Activated T-cell treated with anti-CD3 and anti-CD28 coated beads, Interleukin-2, amount 50 U/mL, for 24 hours (primary cell): ENCODE data around the gene NKIRAS2.

Experiments
- DNase-seq: peaks from one replicate; pipeline ENCODE4 v3.0.0-alpha.2; 2020
- H3K27ac Mint-ChIP-seq: 2 replicates; pipeline ENCODE4 v1.8.0; 2020; ENCODE audit warnings: mild to moderate bottlenecking, mixed read lengths
- H3K27me3 Mint-ChIP-seq: 2 replicates; pipeline ENCODE4 v1.8.0; 2020; ENCODE audit warnings: mixed read lengths
- H3K36me3 Mint-ChIP-seq: 2 replicates; pipeline ENCODE4 v1.8.0; 2020; ENCODE audit warnings: low read depth, mixed read lengths
- H3K4me1 Mint-ChIP-seq: 2 replicates; pipeline ENCODE4 v1.8.0; 2020; ENCODE audit warnings: low read depth, mixed read lengths
- H3K4me3 Mint-ChIP-seq: 2 replicates; pipeline ENCODE4 v1.8.0; 2020; ENCODE audit warnings: mild to moderate bottlenecking, moderate library complexity, mixed read lengths
- H3K9me3 Mint-ChIP-seq: 2 replicates; pipeline ENCODE4 v1.8.0; 2020; ENCODE audit warnings: mixed read lengths

The NKIRAS2 gene

GRCh38 chr17:42019509-42020404, at the start of gene NKIRAS2:
TSS of gene NKIRAS2 (plus strand) at chr17:42020090. CDS start at chr17:42021578, 1,488 bp downstream.
- Mint-ChIP-seq H3K27ac (peak within 1 kb of the TSS; percentile 88), H3K9me3 (peaks cover 2% of the 10 kb centered on the region), H3K4me1 (peaks cover 60% of the 10 kb centered on the region), H3K36me3 (peaks cover 72% of the 10 kb centered on the region), H3K27me3 (no peaks in the 10 kb centered on the region), H3K4me3 (peak within 1 kb of the TSS; percentile 97)
- DNase-seq, result peak; percentile 95

DNA sequence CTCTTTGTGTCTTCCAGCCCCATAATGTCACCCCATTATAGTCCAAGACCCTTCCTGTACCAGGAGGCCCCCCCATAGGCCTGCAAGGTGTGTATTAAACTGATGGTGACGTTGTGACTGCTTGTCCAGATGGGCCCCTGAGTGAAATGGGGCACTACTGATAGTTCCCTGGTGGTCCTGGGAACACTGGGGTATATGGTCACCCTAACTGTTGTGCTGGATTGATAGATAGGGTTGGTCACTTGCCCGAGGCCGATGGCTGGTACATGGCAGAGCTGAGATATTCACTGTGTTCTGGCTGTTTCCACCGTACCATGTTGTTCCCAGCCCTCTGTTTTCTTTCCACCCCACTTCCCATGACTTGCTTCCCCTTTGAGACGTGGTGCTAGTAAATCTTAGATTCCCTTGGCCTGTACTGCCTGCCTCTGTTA, 49.0 kb upstream of the NKIRAS2 start:
- no peak overlapping the region for H3K4me3 Mint-ChIP-seq
- no peaks in the 10 kb centered on the region for H3K27me3 Mint-ChIP-seq
- H3K9me3 Mint-ChIP-seq, result no peaks in the 10 kb centered on the region
- H3K4me1 Mint-ChIP-seq, result peaks cover 44% of the 10 kb centered on the region
- peaks cover 87% of the 10 kb centered on the region for H3K36me3 Mint-ChIP-seq
- peak overlapping the region; percentile 55 for H3K27ac Mint-ChIP-seq
- DNase-seq, result no peak

DNA sequence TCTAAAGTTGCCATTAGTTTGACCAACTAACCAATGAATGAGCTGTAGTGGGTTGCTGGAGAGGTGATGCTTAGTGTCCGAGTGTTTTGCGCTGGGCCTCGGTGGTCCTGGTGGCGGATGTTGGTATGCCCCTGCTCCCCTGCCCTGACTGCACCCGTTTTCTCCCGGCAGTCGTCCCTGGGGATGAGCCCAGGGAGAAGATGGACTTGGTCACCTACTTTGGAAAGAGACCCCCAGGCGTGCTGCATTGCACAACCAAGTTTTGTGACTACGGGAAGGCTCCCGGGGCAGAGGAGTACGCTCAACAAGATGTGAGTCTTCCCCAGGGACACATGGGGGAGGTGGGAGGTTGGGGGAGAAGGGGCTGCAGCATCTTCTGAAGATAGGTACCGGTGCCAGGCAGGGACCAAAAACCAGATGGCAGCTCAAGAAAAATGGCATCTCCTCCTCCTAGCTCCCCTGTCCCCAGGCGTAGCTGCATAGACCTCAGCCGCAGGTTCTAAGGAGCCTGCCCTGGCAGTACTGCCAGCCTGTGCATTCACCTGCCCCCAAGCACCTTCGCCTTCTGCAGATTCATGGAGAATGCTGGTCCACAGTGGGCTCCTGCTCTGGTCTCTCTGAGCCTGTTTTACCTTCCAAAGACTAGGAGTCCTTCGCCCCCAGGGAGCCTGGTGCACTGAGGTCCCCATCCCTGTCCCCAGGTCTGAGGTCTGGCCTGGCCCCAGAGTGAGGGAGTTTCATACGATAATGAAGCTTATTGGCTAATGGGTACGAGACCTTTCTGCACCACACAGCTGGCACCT, 48.0 kb upstream of the NKIRAS2 start:
- DNase-seq, result no peak
- H3K9me3 Mint-ChIP-seq, result no peaks in the 10 kb centered on the region
- peaks cover 96% of the 10 kb centered on the region for H3K36me3 Mint-ChIP-seq
- peak overlapping the region; percentile 76 for H3K27ac Mint-ChIP-seq
- H3K27me3 Mint-ChIP-seq, result no peaks in the 10 kb centered on the region
- no peak overlapping the region for H3K4me3 Mint-ChIP-seq
- peaks cover 46% of the 10 kb centered on the region for H3K4me1 Mint-ChIP-seq

- H3K4me1 Mint-ChIP-seq, result peaks cover 40% of the 10 kb centered on the region
- H3K9me3 Mint-ChIP-seq, result no peaks in the 10 kb centered on the region
- no peak for DNase-seq
- H3K27ac Mint-ChIP-seq, result peak overlapping the region; percentile 76
- no peak overlapping the region for H3K4me3 Mint-ChIP-seq
- H3K27me3 Mint-ChIP-seq, result no peaks in the 10 kb centered on the region
- H3K36me3 Mint-ChIP-seq, result peaks cover 98% of the 10 kb centered on the region
Observed at GRCh38 chr17:41972571-41973407, 47.1 kb upstream of the NKIRAS2 start.

GRCh38 chr17:41973408-41973811, 46.5 kb upstream of the NKIRAS2 start:
- Mint-ChIP-seq H3K36me3 (peaks cover 98% of the 10 kb centered on the region), H3K27me3 (no peaks in the 10 kb centered on the region), H3K27ac (peak overlapping the region; percentile 76), H3K9me3 (no peaks in the 10 kb centered on the region), H3K4me1 (peaks cover 34% of the 10 kb centered on the region), H3K4me3 (no peak overlapping the region)
- DNase-seq, result no peak

- Mint-ChIP-seq H3K36me3 (peaks cover 96% of the 10 kb centered on the region), H3K27ac (peak overlapping the region; percentile 76), H3K4me3 (no peak overlapping the region), H3K9me3 (no peaks in the 10 kb centered on the region), H3K27me3 (no peaks in the 10 kb centered on the region), H3K4me1 (peaks cover 31% of the 10 kb centered on the region)
- DNase-seq, result no peak
Observed at GRCh38 chr17:41974031-41974430, 45.9 kb upstream of the NKIRAS2 start.

GRCh38 chr17:41974658-41975057, 45.2 kb upstream of the NKIRAS2 start:
- H3K36me3 Mint-ChIP-seq, result peaks cover 91% of the 10 kb centered on the region
- H3K4me1 Mint-ChIP-seq, result peaks cover 26% of the 10 kb centered on the region

DNA sequence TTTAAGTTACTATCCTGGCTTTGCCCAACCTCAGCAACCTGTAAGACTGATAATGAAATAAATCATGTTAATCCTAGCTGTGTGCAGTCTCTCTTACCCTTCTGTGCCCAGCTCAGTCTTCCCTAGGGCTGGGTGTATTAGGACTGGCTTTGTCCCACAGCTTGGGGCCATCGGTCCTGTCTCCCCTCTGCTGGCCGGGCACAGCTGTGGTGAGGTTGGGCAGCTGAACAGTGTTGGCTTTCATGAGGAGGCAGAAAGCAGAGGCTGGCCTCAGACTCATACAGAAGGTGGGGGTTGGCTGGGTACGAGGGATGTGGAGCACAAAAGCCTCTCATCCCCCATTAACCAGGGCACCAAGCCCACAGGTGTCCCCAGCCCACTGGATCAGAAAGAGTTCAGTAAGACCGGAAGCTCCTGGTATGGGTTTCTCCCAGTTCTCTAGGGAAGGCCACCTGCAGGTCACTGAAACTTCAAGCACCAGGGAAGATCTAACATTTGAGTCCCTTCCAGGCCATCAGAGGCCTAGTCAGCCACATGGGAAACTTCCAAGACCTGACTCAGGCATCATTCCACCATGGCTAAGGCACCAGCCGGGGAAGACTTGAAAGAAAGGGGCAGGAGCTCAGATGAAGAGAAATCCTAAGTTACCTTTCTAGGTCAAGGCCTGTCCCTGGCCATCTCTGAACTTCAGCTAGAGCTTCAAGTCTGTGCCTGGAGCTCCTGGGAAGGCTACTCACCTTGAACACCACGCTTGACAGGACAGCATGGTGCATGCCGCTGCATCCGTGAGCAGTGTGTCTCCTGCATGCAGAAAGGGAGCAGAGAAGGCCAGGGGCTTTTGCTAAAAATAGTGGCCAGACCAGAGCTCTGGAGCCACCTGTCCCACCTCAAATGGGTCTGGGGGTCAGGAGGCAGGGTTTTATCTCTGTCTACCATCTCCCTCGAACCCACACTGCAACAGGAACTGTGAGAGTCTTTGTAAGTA, 44.5 kb upstream of the NKIRAS2 start:
- peaks cover 23% of the 10 kb centered on the region for H3K4me1 Mint-ChIP-seq
- no peak for DNase-seq
- peaks cover 92% of the 10 kb centered on the region for H3K36me3 Mint-ChIP-seq
- H3K4me3 Mint-ChIP-seq, result no peak overlapping the region
- no peaks in the 10 kb centered on the region for H3K27me3 Mint-ChIP-seq
- no peaks in the 10 kb centered on the region for H3K9me3 Mint-ChIP-seq
- H3K27ac Mint-ChIP-seq, result peak overlapping the region; percentile 76

More at GRCh38 chr17:41974658-41975057, 45.2 kb upstream of the NKIRAS2 start:
- H3K27me3 Mint-ChIP-seq, result no peaks in the 10 kb centered on the region
- no peaks in the 10 kb centered on the region for H3K9me3 Mint-ChIP-seq
- H3K27ac Mint-ChIP-seq, result peak overlapping the region; percentile 76
- H3K4me3 Mint-ChIP-seq, result no peak overlapping the region
- no peak for DNase-seq

- peaks cover 15% of the 10 kb centered on the region for H3K4me1 Mint-ChIP-seq
- H3K9me3 Mint-ChIP-seq, result no peaks in the 10 kb centered on the region
- H3K36me3 Mint-ChIP-seq, result peaks cover 92% of the 10 kb centered on the region
- DNase-seq, result no peak
- peak overlapping the region; percentile 14 for H3K27ac Mint-ChIP-seq
- H3K4me3 Mint-ChIP-seq, result no peak overlapping the region
- no peaks in the 10 kb centered on the region for H3K27me3 Mint-ChIP-seq
Observed at GRCh38 chr17:41976142-41976768, 43.6 kb upstream of the NKIRAS2 start.

- DNase-seq, result no peak
- H3K27ac Mint-ChIP-seq, result peak overlapping the region; percentile 39
- peaks cover 92% of the 10 kb centered on the region for H3K36me3 Mint-ChIP-seq
- peaks cover 5% of the 10 kb centered on the region for H3K4me1 Mint-ChIP-seq
- H3K4me3 Mint-ChIP-seq, result no peak overlapping the region
- no peaks in the 10 kb centered on the region for H3K9me3 Mint-ChIP-seq
- H3K27me3 Mint-ChIP-seq, result no peaks in the 10 kb centered on the region
Observed at GRCh38 chr17:41977991-41978390, 41.9 kb upstream of the NKIRAS2 start.

- Mint-ChIP-seq H3K27me3 (no peaks in the 10 kb centered on the region), H3K4me1 (peaks cover under 1% of the 10 kb centered on the region), H3K4me3 (no peak overlapping the region), H3K27ac (peak overlapping the region; percentile 74), H3K9me3 (no peaks in the 10 kb centered on the region), H3K36me3 (peaks cover 91% of the 10 kb centered on the region)
- peak; percentile 5 for DNase-seq
Observed at GRCh38 chr17:41982026-41982760, 37.7 kb upstream of the NKIRAS2 start.

DNA sequence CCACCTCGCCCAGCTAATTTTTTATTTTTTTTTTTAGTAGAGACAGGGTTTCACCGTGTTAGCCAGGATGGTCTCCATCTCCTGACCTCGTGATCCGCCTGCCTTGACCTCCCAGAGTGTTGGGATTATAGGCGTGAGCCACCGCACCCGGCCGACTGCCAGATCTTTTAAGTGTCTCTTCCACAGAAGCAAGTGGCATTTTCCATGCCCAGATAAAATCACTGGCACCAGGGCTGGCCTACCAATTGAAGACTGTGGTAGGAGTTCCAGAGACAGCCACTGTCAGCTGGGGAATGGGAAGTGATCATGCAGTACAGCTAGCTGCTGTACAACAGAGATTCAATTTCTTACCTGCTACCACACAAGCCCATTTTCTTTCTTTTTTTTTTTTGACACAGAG, 35.4 kb upstream of the NKIRAS2 start:
- H3K9me3 Mint-ChIP-seq, result no peaks in the 10 kb centered on the region
- H3K4me3 Mint-ChIP-seq, result no peak overlapping the region
- H3K27me3 Mint-ChIP-seq, result no peaks in the 10 kb centered on the region
- H3K36me3 Mint-ChIP-seq, result peaks cover 98% of the 10 kb centered on the region
- peaks cover 15% of the 10 kb centered on the region for H3K4me1 Mint-ChIP-seq
- no peak overlapping the region for H3K27ac Mint-ChIP-seq
- DNase-seq, result peak; percentile 13
